Thoracic aorta (tissue), 2 donors: Measurements from ENCODE around the gene PPP2R3A. TPM values are rescaled to one million over a fixed set of nuclear protein-coding genes. Genes with fewer than 3 reads are reported as not detected.

Experiments
- ATAC-seq: fragments of 150-250 bp; one replicate; pipeline ENCODE4 v1.8.0; 2017; ENCODE audit warnings: low read depth; ENCODE audit not compliant: insufficient number of reproducible peaks, low FRiP score
- DNase-seq: peaks from one replicate; pipeline ENCODE4 v3.0.0-alpha.2; 2020; ENCODE audit warnings: low spot score
- H3K27ac ChIP-seq, 2 donors: fragments of 200-600 bp; sonication (generic); 1 replicate in 1 of 2; 2 replicates in 1 of 2; pipeline ENCODE4 v1.5.1; 2016; ENCODE audit warnings: mild to moderate bottlenecking in 2 of 2, moderate library complexity in 2 of 2
- H3K27me3 ChIP-seq: fragments of 200-600 bp; sonication (generic); replicated peaks from 2 replicates; pipeline ENCODE4 v1.6.0; 2016; ENCODE audit warnings: mild to moderate bottlenecking; ENCODE audit not compliant: insufficient read depth
- H3K36me3 ChIP-seq: fragments of 200-600 bp; sonication (generic); one replicate; pipeline ENCODE4 v1.5.1; 2016
- H3K4me1 ChIP-seq, 2 donors: fragments of 200-600 bp; sonication (generic); 1 replicate in 1 of 2; 2 replicates in 1 of 2; pipeline versions ENCODE4 v1.5.1 to v1.6.0; 2016; ENCODE audit warnings: low read depth in 2 of 2, mild to moderate bottlenecking in 1 of 2; ENCODE audit not compliant: control insufficient read depth in 1 of 2
- H3K4me3 ChIP-seq: fragments of 200-600 bp; sonication (generic); 2 replicates; pipeline ENCODE4 v1.5.1; 2016; ENCODE audit warnings: mild to moderate bottlenecking
- H3K9me3 ChIP-seq: fragments of 200-600 bp; sonication (generic); 2 replicates; pipeline ENCODE4 v1.5.1; 2016
- total RNA-seq, 2 donors: library from RNA; depleted of rRNA; stranded (reverse); fragments of >200 nt; gene quantifications; one replicate each; pipeline versions ENCODE4 v1.1.0 to v1.2.3, GENCODE V29; 2016
- TF ChIP-seq, protein P1 (sequence below): fragments of 200-600 bp; sonication (generic); IDR thresholded peaks from one replicate; pipeline ENCODE4 v1.5.1; 2019; ENCODE audit warnings: antibody characterized with exemption

The PPP2R3A gene
- total RNA-seq, 2 donors from 2014 or later: 6.8 to 18.0 TPM

DNA sequence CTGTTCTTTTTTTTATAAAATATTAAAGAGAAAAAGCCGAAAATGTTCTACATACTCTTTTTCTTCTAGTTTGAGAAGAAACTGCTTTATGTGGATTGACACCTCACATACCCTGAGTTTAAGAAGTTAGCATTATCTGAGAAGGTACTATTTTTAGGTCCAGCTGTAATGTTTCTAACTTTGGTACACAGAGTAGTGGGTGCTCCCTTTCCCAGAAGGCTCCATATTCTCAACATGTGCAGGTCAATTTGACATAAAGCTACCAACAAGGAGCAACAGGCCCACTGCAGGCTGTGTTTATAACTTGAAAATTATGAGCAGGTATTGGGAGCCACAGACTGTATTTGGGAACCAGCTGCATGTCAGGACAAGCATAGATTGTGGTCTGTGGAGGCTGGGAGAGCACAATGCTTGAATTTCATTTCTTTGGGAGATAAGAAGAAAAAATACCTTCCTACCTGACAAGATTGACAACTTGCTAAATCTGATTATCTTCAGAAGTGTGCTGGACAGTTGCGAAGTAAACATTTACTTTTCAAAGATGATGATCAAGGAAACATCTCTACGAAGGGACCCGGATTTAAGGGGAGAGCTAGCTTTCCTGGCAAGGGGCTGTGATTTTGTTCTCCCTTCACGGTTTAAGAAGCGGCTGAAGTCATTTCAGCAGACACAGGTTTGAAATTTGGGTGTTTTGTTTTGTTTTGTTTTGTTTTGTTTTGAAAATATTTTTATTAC, 57.2 kb downstream of the PPP2R3A start:
- no peak overlapping the region for H3K27ac ChIP-seq

DNA sequence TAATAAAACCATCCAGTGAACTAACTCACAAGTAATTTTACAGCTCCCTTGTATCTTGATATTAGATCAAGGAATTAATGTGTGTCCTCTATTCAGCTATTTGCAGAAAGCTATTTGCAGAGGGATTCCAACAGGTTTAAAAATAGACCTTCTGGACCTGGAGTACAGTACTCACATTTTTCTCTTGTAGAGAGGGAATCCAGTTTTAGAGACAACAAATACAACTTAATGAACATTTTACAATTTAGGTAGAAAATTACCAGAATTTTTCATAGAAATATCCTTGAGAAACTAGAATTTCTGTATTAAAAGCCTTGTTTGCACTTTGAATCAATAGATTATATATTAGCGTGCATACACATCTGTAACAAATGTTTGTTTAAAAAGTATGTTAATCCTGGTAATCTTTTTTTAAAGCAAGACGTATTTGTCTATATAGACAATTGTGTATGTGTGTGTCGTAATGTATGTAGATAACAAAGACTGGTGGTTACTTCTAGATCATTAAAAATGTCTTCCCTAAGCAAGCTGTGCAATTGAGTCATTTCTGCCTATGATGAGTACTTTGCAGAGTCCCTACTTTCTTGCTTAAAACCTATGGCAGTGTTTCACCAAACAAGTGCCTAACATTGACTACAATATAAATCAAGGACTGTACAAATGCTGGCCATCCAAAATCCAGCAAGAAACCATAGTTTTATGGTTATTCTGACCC, 57.9 kb downstream of the PPP2R3A start:
- no peaks in the 10 kb centered on the region for H3K9me3 ChIP-seq
- no peak overlapping the region for H3K27ac ChIP-seq
- H3K36me3 ChIP-seq: no peaks in the 10 kb centered on the region
- TF ChIP-seq, protein P1, sequence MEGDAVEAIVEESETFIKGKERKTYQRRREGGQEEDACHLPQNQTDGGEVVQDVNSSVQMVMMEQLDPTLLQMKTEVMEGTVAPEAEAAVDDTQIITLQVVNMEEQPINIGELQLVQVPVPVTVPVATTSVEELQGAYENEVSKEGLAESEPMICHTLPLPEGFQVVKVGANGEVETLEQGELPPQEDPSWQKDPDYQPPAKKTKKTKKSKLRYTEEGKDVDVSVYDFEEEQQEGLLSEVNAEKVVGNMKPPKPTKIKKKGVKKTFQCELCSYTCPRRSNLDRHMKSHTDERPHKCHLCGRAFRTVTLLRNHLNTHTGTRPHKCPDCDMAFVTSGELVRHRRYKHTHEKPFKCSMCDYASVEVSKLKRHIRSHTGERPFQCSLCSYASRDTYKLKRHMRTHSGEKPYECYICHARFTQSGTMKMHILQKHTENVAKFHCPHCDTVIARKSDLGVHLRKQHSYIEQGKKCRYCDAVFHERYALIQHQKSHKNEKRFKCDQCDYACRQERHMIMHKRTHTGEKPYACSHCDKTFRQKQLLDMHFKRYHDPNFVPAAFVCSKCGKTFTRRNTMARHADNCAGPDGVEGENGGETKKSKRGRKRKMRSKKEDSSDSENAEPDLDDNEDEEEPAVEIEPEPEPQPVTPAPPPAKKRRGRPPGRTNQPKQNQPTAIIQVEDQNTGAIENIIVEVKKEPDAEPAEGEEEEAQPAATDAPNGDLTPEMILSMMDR: no peak
- H3K4me3 ChIP-seq: no peak overlapping the region
- DNase-seq (no peak), ATAC-seq (no peak)
- H3K27me3 ChIP-seq: no peaks in the 10 kb centered on the region
- H3K4me1 ChIP-seq: peaks cover 15 to 28% of the 10 kb centered on the region in 2 donors

More for the DNA sequence above, 57.2 kb downstream of the PPP2R3A start:
- ATAC-seq: no peak
- TF ChIP-seq, protein P1: no peak
- H3K27me3 ChIP-seq: no peaks in the 10 kb centered on the region
- no peak for DNase-seq
- no peak overlapping the region for H3K4me3 ChIP-seq
- H3K4me1 ChIP-seq: peaks cover 17 to 35% of the 10 kb centered on the region in 2 donors
- no peaks in the 10 kb centered on the region for H3K9me3 ChIP-seq
- H3K36me3 ChIP-seq: no peaks in the 10 kb centered on the region

DNA sequence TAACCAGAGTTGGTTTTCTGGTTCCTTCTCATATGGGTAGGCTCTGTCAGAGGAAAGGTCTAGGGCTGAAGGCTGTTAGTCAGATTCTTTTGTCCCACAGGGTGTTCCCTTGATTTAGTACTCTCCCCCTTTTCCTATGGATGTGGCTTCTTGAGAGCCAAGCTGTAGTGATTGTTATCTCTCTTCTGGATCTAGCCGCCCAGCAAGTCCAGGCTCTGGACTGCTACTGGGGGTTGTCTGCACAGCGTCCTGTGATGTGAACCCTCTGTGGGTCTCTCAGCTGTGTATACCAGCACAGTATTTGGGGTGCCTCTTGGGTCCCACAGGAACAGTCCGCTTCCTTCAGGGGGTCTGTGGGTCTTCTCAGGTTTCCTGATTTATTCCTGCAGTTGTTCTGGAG, 70.8 kb downstream of the PPP2R3A start:
- DNase-seq: no peak
- no peaks in the 10 kb centered on the region for H3K9me3 ChIP-seq
- no peaks in the 10 kb centered on the region for H3K27me3 ChIP-seq
- TF ChIP-seq, protein P1: no peak
- ATAC-seq: no peak
- H3K4me1 ChIP-seq: no peaks in the 10 kb centered on the region
- H3K27ac ChIP-seq: no peak overlapping the region
- no peak overlapping the region for H3K4me3 ChIP-seq
- H3K36me3 ChIP-seq: peaks cover 2% of the 10 kb centered on the region

DNA sequence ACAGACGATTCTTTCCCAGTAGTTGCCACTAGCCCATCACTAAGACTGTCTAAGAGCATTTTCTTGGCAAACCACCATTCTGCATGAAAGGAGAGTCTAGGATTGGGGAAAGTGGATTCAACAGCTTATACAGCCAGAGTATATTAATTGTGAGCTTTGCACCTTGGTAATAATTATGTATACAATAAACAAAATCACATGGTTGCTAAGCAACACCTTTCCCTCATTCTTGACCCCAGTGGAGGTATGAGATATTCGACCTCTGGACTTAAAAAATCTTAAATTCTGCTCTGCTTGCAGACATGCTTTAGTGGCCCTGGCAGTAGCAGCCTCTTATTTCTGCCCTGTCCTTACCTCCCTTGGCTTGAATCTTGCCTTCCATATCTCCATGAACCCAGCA, 73.1 kb downstream of the PPP2R3A start:
- H3K4me3 ChIP-seq: no peak overlapping the region
- peaks cover 2% of the 10 kb centered on the region for H3K36me3 ChIP-seq
- TF ChIP-seq, protein P1: no peak
- no peaks in the 10 kb centered on the region for H3K4me1 ChIP-seq
- DNase-seq: no peak
- H3K27ac ChIP-seq: no peak overlapping the region
- ATAC-seq: no peak
- no peaks in the 10 kb centered on the region for H3K9me3 ChIP-seq
- no peaks in the 10 kb centered on the region for H3K27me3 ChIP-seq

DNA sequence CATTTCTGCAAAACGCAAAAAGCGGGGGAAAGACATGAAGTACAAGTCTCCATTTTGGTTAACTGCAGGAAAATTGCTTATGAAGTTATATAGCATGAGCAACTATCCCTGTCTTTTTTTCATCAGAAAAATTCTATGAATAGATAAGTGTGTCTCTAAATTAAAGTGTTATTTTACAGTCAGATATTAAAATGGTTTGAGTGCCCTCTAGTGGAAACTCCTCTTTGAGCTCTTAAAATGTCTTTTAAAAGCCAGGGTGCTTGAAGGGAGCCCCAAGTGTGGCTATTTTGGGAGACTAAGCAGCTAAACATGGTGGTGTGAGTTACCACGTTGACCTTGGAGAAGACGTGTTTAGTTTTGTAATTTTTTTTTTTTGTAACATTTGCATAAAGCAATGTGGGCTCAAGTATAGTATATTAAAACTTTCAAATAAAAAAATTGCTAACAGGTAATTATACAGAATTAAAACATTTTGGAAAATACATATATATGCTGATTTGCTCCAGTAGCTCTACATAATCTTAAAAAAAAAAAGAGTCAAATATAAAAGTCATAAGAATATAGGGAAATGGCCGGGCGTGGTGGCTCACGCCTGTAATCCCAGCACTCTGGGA, 77.2 kb downstream of the PPP2R3A start:
- no peak for DNase-seq
- Histone ChIP-seq H3K27ac (no peak overlapping the region), H3K27me3 (no peaks in the 10 kb centered on the region), H3K9me3 (no peaks in the 10 kb centered on the region), H3K4me3 (no peak overlapping the region), H3K36me3 (peaks cover 7% of the 10 kb centered on the region), H3K4me1 (no peaks in the 10 kb centered on the region)
- TF ChIP-seq, protein P1: peak; percentile 58
- no peak for ATAC-seq
